SK-N-MC (cell line): Measurements from ENCODE around the gene SS18.

Experiments
- EZH2 ChIP-seq: fragments of 200-600 bp; sonication (generic); IDR thresholded peaks from one replicate; pipeline ENCODE4 v1.6.1; 2017; ENCODE audit warnings: antibody characterized with exemption
- FOXP2 ChIP-seq: optimal IDR thresholded peaks from 2 replicates; pipeline ENCODE3; 2011; ENCODE audit warnings: mild to moderate bottlenecking, moderate library complexity; ENCODE audit not compliant: insufficient read depth; ENCODE audit errors: extremely low read length, control extremely low read depth
- POLR2AphosphoS5 ChIP-seq: IDR thresholded peaks from 2 replicates; pipeline ENCODE4 v1.6.1; 2012; ENCODE audit warnings: mild to moderate bottlenecking, low read depth, low read length, borderline replicate concordance

DNA sequence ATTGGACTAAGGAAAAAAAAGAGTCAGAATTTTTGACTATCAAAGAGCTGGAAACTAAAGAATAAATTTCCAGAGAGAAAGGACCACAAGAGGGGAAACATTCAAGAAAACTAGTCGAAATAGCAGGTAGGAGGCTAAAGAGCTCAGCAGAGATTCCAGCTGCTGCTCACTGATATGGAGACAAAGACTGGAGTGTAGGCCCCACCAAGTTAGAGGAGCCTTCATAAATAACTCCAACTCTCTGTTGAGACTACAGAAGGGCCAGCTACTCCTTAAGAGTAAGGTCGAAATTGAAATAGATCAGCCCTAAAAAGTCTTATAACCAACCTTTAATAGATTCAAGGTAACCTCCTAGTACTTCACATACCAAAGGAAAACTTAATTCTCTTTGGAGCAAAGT is 31.1 kb downstream of the SS18 start:
- no peak for TF ChIP-seq POLR2AphosphoS5
- TF ChIP-seq EZH2: no peak
- TF ChIP-seq FOXP2: no peak
